ENCODE measurements around the gene PTPN4.

Gene PTPN4

GRCh38 chr2:119939915-119940314 is 180.2 kb downstream of the PTPN4 start:
- no peaks in the 10 kb centered on the region for H3K79me2 ChIP-seq (ENCODE audit: control insufficient read depth, insufficient read depth, low read length, unreplicated experiment)
- H3K4me1 ChIP-seq (ENCODE audit: control insufficient read depth, insufficient read depth, low read length, unreplicated experiment) = no peaks in the 10 kb centered on the region
- H3K4me3 ChIP-seq (ENCODE audit: low read depth, low read length) = no peak overlapping the region
- H3K36me3 ChIP-seq (ENCODE audit: insufficient read depth, low read length) = no peaks in the 10 kb centered on the region
- no peaks in the 10 kb centered on the region for H3K27me3 ChIP-seq (ENCODE audit: insufficient read depth, low read length)
- H2AFZ ChIP-seq (ENCODE audit: low read length, unreplicated experiment) = no peak overlapping the region
- no peak overlapping the region for H3K27ac ChIP-seq (ENCODE audit: low read depth, low read length)

DNA sequence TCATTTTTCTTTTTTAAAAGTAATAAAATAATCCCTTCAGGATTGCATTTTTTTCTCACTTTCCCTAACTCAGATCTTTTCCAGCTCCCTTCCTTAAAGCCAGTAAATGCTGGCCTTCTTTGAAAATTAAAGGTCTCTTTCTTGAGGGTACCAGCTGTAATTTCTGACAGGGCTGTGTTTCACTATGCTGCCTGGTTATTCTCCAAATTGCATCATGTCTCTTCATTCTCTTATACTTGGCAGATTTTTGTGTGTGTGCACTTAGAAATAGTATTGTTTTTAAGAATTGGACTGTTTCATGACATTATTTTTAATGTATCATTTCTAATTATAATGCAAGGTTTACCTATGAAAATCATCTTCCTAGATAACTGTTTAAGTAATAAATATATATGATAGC is 181.1 kb downstream of the PTPN4 start:
- Histone ChIP-seq H3K27me3 (ENCODE audit: insufficient read depth, low read length) (no peaks in the 10 kb centered on the region), H3K4me1 (ENCODE audit: control insufficient read depth, insufficient read depth, low read length, unreplicated experiment) (no peaks in the 10 kb centered on the region), H3K36me3 (ENCODE audit: insufficient read depth, low read length) (no peaks in the 10 kb centered on the region), H2AFZ (ENCODE audit: low read length, unreplicated experiment) (no peak overlapping the region), H3K27ac (ENCODE audit: low read depth, low read length) (no peak overlapping the region), H3K79me2 (ENCODE audit: control insufficient read depth, insufficient read depth, low read length, unreplicated experiment) (no peaks in the 10 kb centered on the region), H3K4me3 (ENCODE audit: low read depth, low read length) (no peak overlapping the region)

GRCh38 chr2:119941388-119941787 is 181.7 kb downstream of the PTPN4 start:
- H2AFZ ChIP-seq (ENCODE audit: low read length, unreplicated experiment) = no peak overlapping the region
- H3K4me1 ChIP-seq (ENCODE audit: control insufficient read depth, insufficient read depth, low read length, unreplicated experiment) = no peaks in the 10 kb centered on the region
- no peaks in the 10 kb centered on the region for H3K79me2 ChIP-seq (ENCODE audit: control insufficient read depth, insufficient read depth, low read length, unreplicated experiment)
- no peaks in the 10 kb centered on the region for H3K36me3 ChIP-seq (ENCODE audit: insufficient read depth, low read length)
- H3K4me3 ChIP-seq (ENCODE audit: low read depth, low read length) = no peak overlapping the region
- H3K27me3 ChIP-seq (ENCODE audit: insufficient read depth, low read length) = no peaks in the 10 kb centered on the region
- no peak overlapping the region for H3K27ac ChIP-seq (ENCODE audit: low read depth, low read length)

DNA sequence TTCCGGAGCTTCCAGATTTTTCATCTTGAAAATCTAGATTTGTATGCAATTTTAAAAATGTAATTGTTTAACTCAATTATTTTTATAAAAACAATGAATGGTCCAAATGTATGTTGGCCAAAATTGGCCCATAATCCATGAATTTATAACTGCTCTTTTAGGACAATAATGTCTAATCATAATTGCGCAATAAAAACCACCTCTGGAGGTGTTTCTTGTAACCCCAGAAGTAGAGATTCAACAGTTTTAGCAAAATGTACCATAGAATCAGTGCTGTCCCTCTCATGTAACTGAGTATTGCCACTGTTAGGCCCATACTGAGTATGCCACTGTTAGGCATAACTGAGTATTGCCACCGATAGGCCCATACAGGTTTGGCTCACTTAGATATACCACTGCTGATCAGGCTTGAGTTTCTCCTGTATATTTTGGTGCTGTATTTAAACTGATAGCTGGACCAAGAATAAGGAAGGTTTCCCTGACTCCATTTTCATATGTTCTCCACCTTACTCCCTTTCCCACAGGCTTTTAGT is 182.3 kb downstream of the PTPN4 start:
- no peaks in the 10 kb centered on the region for H3K79me2 ChIP-seq (ENCODE audit: control insufficient read depth, insufficient read depth, low read length, unreplicated experiment)

DNA sequence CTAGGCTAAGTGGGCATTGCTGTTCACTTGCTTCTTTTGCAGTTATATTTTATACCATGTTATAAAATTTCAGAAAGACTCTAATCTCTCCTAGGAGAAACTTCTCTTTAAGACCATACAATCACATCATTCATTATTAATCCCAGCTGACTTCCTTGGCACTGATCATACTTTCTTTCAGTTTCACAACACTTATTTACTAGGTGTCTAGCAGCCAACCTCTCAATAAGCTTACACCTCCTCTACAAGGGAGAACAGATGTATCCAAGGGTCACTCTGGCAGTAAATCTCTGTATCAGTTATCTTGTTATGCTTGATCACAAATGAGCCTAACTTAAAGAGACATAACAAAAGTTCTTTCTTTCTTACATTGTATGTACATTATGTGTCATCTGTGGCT is 183.3 kb downstream of the PTPN4 start:
- H3K36me3 ChIP-seq (ENCODE audit: insufficient read depth, low read length) = no peaks in the 10 kb centered on the region
- no peaks in the 10 kb centered on the region for H3K4me1 ChIP-seq (ENCODE audit: control insufficient read depth, insufficient read depth, low read length, unreplicated experiment)
- H3K27ac ChIP-seq (ENCODE audit: low read depth, low read length) = no peak overlapping the region
- H3K79me2 ChIP-seq (ENCODE audit: control insufficient read depth, insufficient read depth, low read length, unreplicated experiment) = no peaks in the 10 kb centered on the region
- no peak overlapping the region for H2AFZ ChIP-seq (ENCODE audit: low read length, unreplicated experiment)
- no peak overlapping the region for H3K4me3 ChIP-seq (ENCODE audit: low read depth, low read length)
- no peaks in the 10 kb centered on the region for H3K27me3 ChIP-seq (ENCODE audit: insufficient read depth, low read length)

More for the DNA sequence above, 182.3 kb downstream of the PTPN4 start:
- no peaks in the 10 kb centered on the region for H3K27me3 ChIP-seq (ENCODE audit: insufficient read depth, low read length)
- H2AFZ ChIP-seq (ENCODE audit: low read length, unreplicated experiment) = no peak overlapping the region
- H3K4me1 ChIP-seq (ENCODE audit: control insufficient read depth, insufficient read depth, low read length, unreplicated experiment) = no peaks in the 10 kb centered on the region
- H3K4me3 ChIP-seq (ENCODE audit: low read depth, low read length) = no peak overlapping the region
- no peak overlapping the region for H3K27ac ChIP-seq (ENCODE audit: low read depth, low read length)
- no peaks in the 10 kb centered on the region for H3K36me3 ChIP-seq (ENCODE audit: insufficient read depth, low read length)

GRCh38 chr2:119947535-119947934 is 187.8 kb downstream of the PTPN4 start:
- Histone ChIP-seq H3K36me3 (ENCODE audit: insufficient read depth, low read length) (no peaks in the 10 kb centered on the region), H3K27ac (ENCODE audit: low read depth, low read length) (no peak overlapping the region), H3K4me1 (ENCODE audit: control insufficient read depth, insufficient read depth, low read length, unreplicated experiment) (no peaks in the 10 kb centered on the region), H3K4me3 (ENCODE audit: low read depth, low read length) (no peak overlapping the region), H3K27me3 (ENCODE audit: insufficient read depth, low read length) (no peaks in the 10 kb centered on the region), H2AFZ (ENCODE audit: low read length, unreplicated experiment) (no peak overlapping the region), H3K79me2 (ENCODE audit: control insufficient read depth, insufficient read depth, low read length, unreplicated experiment) (no peaks in the 10 kb centered on the region)

DNA sequence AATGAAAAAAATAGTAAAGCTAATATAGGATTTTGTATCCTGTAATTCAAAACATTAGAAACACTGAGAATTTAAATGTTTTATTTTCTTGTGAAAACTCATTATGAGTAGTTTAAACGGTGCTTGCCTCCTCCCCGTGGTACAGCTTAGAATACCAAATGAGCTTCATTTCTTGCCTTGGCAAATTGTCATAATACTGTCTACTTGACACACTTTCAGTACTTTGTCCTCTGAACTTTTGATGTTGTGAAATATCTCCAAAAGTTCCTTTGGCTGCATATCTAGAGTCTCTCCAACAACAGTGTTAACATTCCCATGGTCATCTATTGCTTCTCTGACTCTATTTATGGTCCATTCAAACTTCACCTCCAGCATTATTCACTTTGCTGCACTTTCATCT is 191.2 kb downstream of the PTPN4 start:
- H3K4me1 ChIP-seq (ENCODE audit: control insufficient read depth, insufficient read depth, low read length, unreplicated experiment) = no peaks in the 10 kb centered on the region

DNA sequence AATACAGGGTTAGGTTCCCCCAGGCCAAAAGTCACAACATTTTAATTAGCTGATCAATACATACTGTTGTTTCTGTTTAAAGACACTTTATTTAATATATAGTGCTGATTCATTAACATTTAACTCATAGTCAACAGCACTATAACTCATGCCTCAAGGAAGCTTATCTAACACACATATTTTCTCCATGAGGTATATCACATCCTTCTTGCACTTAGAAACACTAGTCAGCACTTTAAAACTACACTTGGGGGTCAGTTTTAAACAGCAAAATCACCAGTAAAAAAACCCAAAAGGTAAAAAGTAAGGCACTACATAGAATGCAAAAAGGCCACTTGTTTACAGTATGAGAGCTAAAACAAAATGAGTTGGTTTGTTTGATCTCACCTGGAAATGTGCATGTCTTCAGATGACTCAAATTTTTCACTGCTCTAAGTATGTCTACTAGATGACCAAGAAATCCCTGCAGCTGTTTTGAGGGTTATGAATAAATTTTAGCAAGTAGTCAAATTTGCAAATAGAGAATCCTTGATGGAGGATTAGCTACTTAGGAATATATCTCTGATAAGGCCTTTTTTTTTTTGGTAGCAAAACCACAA is 199.0 kb downstream of the PTPN4 start:
- Histone ChIP-seq H3K27ac (ENCODE audit: low read depth, low read length) (no peak overlapping the region), H3K36me3 (ENCODE audit: insufficient read depth, low read length) (peaks cover 27% of the 10 kb centered on the region), H3K79me2 (ENCODE audit: control insufficient read depth, insufficient read depth, low read length, unreplicated experiment) (no peaks in the 10 kb centered on the region), H3K27me3 (ENCODE audit: insufficient read depth, low read length) (no peaks in the 10 kb centered on the region), H2AFZ (ENCODE audit: low read length, unreplicated experiment) (no peak overlapping the region), H3K4me3 (ENCODE audit: low read depth, low read length) (no peak overlapping the region), H3K4me1 (ENCODE audit: control insufficient read depth, insufficient read depth, low read length, unreplicated experiment) (no peaks in the 10 kb centered on the region)

More for the DNA sequence above, 191.2 kb downstream of the PTPN4 start:
- H3K27ac ChIP-seq (ENCODE audit: low read depth, low read length) = no peak overlapping the region
- no peak overlapping the region for H2AFZ ChIP-seq (ENCODE audit: low read length, unreplicated experiment)
- H3K36me3 ChIP-seq (ENCODE audit: insufficient read depth, low read length) = 0 out of 2 replicates have a peak, but pooled peaks cover 3% of the 10 kb centered on the region
- H3K27me3 ChIP-seq (ENCODE audit: insufficient read depth, low read length) = no peaks in the 10 kb centered on the region
- H3K79me2 ChIP-seq (ENCODE audit: control insufficient read depth, insufficient read depth, low read length, unreplicated experiment) = no peaks in the 10 kb centered on the region
- no peak overlapping the region for H3K4me3 ChIP-seq (ENCODE audit: low read depth, low read length)

DNA sequence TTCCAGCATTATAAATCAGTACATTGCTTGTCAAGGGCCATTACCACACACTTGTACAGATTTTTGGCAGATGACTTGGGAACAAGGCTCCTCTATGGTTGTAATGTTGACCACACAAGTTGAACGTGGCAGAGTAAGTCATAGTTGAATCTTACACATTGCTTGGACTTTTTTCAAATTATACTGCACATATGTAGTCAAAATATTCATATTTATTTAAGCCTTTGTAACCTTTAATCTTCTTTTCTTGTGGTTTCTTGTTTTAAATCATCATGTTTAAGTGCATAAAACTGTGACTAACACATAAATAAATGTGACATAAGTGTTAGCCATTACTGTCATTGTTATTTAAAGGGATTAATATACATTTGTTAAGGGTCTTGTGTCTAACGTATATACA is 201.1 kb downstream of the PTPN4 start:
- no peak overlapping the region for H2AFZ ChIP-seq (ENCODE audit: low read length, unreplicated experiment)
- H3K4me1 ChIP-seq (ENCODE audit: control insufficient read depth, insufficient read depth, low read length, unreplicated experiment) = no peaks in the 10 kb centered on the region
- H3K27me3 ChIP-seq (ENCODE audit: insufficient read depth, low read length) = no peaks in the 10 kb centered on the region
- no peak overlapping the region for H3K4me3 ChIP-seq (ENCODE audit: low read depth, low read length)
- H3K27ac ChIP-seq (ENCODE audit: low read depth, low read length) = no peak overlapping the region
- peaks cover 26% of the 10 kb centered on the region for H3K36me3 ChIP-seq (ENCODE audit: insufficient read depth, low read length)
- no peaks in the 10 kb centered on the region for H3K79me2 ChIP-seq (ENCODE audit: control insufficient read depth, insufficient read depth, low read length, unreplicated experiment)

- no peaks in the 10 kb centered on the region for H3K27me3 ChIP-seq (ENCODE audit: insufficient read depth, low read length)
- no peak overlapping the region for H2AFZ ChIP-seq (ENCODE audit: low read length, unreplicated experiment)
- H3K79me2 ChIP-seq (ENCODE audit: control insufficient read depth, insufficient read depth, low read length, unreplicated experiment) = no peaks in the 10 kb centered on the region
- no peaks in the 10 kb centered on the region for H3K36me3 ChIP-seq (ENCODE audit: insufficient read depth, low read length)
- H3K4me1 ChIP-seq (ENCODE audit: control insufficient read depth, insufficient read depth, low read length, unreplicated experiment) = no peaks in the 10 kb centered on the region
- H3K27ac ChIP-seq (ENCODE audit: low read depth, low read length) = no peak overlapping the region
- H3K4me3 ChIP-seq (ENCODE audit: low read depth, low read length) = no peak overlapping the region
These were observed 222.2 kb downstream of the PTPN4 start for GRCh38 chr2:119981896-119982295.

GRCh38 chr2:119982506-119982905 is 222.8 kb downstream of the PTPN4 start:
- Histone ChIP-seq H3K4me3 (ENCODE audit: low read depth, low read length) (no peak overlapping the region), H3K27ac (ENCODE audit: low read depth, low read length) (no peak overlapping the region), H3K27me3 (ENCODE audit: insufficient read depth, low read length) (no peaks in the 10 kb centered on the region), H3K4me1 (ENCODE audit: control insufficient read depth, insufficient read depth, low read length, unreplicated experiment) (no peaks in the 10 kb centered on the region), H3K36me3 (ENCODE audit: insufficient read depth, low read length) (no peaks in the 10 kb centered on the region), H2AFZ (ENCODE audit: low read length, unreplicated experiment) (no peak overlapping the region), H3K79me2 (ENCODE audit: control insufficient read depth, insufficient read depth, low read length, unreplicated experiment) (no peaks in the 10 kb centered on the region)
